ENCODE measurements around the gene GOLPH3L.

DNA sequence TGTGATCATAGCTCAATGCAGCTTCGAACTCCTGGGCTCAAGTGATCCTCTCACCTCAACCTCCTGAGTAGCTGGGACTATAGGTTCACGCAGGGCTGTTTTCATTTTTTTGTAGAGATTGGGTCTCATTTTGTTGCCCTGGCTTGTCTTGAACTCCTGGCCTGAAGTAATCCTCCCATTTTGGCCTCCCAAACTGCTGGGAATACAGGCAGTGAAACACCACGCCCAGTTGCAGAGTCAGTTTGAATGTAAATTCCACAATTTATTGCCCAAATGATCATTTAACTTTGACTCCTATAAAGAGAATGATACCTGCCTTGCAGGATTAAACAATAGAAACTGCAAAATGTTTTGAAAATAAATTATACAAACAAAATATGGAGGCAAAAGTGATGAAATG, 10.7 kb downstream of the GOLPH3L start:
- TF ChIP-seq, protein P1, sequence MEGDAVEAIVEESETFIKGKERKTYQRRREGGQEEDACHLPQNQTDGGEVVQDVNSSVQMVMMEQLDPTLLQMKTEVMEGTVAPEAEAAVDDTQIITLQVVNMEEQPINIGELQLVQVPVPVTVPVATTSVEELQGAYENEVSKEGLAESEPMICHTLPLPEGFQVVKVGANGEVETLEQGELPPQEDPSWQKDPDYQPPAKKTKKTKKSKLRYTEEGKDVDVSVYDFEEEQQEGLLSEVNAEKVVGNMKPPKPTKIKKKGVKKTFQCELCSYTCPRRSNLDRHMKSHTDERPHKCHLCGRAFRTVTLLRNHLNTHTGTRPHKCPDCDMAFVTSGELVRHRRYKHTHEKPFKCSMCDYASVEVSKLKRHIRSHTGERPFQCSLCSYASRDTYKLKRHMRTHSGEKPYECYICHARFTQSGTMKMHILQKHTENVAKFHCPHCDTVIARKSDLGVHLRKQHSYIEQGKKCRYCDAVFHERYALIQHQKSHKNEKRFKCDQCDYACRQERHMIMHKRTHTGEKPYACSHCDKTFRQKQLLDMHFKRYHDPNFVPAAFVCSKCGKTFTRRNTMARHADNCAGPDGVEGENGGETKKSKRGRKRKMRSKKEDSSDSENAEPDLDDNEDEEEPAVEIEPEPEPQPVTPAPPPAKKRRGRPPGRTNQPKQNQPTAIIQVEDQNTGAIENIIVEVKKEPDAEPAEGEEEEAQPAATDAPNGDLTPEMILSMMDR (IDR thresholded peaks at IDR 0.05), result no peak
- no peak for TF ChIP-seq POLR2A (IDR thresholded peaks at IDR 0.05; ENCODE audit: low read depth)
